ENCODE data around the gene RUFY2. TPM values are rescaled to one million over a fixed set of nuclear protein-coding genes. Genes with fewer than 3 reads are reported as not detected.

The RUFY2 gene
- total and polyA plus RNA-seq, 4 donors: 1.6 to 11.2 (median 7.7) TPM

DNA sequence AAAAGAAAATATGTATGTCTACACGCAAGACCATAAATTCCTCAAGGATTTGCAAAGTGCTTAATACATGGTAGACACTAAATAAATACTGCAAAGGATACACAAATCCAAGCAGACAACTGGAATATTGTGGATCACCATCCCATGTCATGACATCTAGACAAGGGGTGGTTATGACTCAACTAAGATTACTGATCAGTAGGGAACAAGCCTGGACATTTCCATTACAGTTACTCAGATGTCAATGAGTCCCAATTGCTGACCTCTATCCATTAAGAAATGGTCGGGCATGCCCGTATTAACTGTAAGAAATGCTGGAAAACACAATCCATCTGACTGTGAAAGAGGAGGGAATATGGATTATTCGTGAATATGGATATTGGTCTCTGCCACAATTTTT, 27.6 kb upstream of the RUFY2 start:
- 99% methylated on average over 4 of the region's 4 CpGs for WGBS
- H3K9ac ChIP-seq (ENCODE audit: low read depth in 1 of 2, low read length in 2 of 2): no peak overlapping the region
- H3K9me3 ChIP-seq (ENCODE audit: control insufficient read depth in 4 of 4, low read length in 3 of 4): no peaks in the 10 kb centered on the region
- DNase-seq (ENCODE audit: low spot score): no peak
- TF ChIP-seq RXRA (IDR thresholded peaks at IDR 0.05) (no peak), GABPA (IDR thresholded peaks at IDR 0.05 in 1 of 2, conservative IDR thresholded peaks at IDR 0.05 in 1 of 2) (no peak), TAF1 (conservative IDR thresholded peaks at IDR 0.05) (no peak), MAX (IDR thresholded peaks at IDR 0.05) (no peak), ATF3 (IDR thresholded peaks at IDR 0.05) (no peak)
- no peak overlapping the region for H3K4me3 ChIP-seq (ENCODE audit: low read depth in 1 of 3, low read length in 3 of 3)
- H3K4me1 ChIP-seq (ENCODE audit: control insufficient read depth in 4 of 4, insufficient read depth in 4 of 4, low read length in 3 of 4): no peaks in the 10 kb centered on the region
- no peaks in the 10 kb centered on the region for H3K27me3 ChIP-seq (ENCODE audit: control insufficient read depth in 4 of 4, insufficient read depth in 4 of 4, low read length in 3 of 4)
- peaks cover 0 to 3% (median 1%) of the 10 kb centered on the region in 4 donors for H3K36me3 ChIP-seq (ENCODE audit: control insufficient read depth in 4 of 4, insufficient read depth in 3 of 4, low read depth in 1 of 4, low read length in 3 of 4)
- no peak overlapping the region for H3K27ac ChIP-seq (ENCODE audit: low read depth in 1 of 2, low read length in 2 of 2)

- Histone ChIP-seq H3K4me1 (ENCODE audit: control insufficient read depth in 4 of 4, insufficient read depth in 4 of 4, low read length in 3 of 4) (no peaks in the 10 kb centered on the region), H3K36me3 (ENCODE audit: control insufficient read depth in 4 of 4, insufficient read depth in 3 of 4, low read depth in 1 of 4, low read length in 3 of 4) (no peaks in the 10 kb centered on the region), H3K27me3 (ENCODE audit: control insufficient read depth in 4 of 4, insufficient read depth in 4 of 4, low read length in 3 of 4) (no peaks in the 10 kb centered on the region), H3K9me3 (ENCODE audit: control insufficient read depth in 4 of 4, low read length in 3 of 4) (no peaks in the 10 kb centered on the region), H3K4me3 (ENCODE audit: low read depth in 1 of 3, low read length in 3 of 3) (no peak overlapping the region), H3K27ac (ENCODE audit: low read depth in 1 of 2, low read length in 2 of 2) (no peak overlapping the region), H3K9ac (ENCODE audit: low read depth in 1 of 2, low read length in 2 of 2) (no peak overlapping the region)
- no peak for TF ChIP-seq TAF1 (conservative IDR thresholded peaks at IDR 0.05)
- no peak for DNase-seq (ENCODE audit: low spot score)
- 94% methylated on average over 5 of the region's 5 CpGs for WGBS
These were observed 21.5 kb upstream of the RUFY2 start for GRCh38 chr10:68428396-68429104.

- 90% methylated on average over 20 of the region's 20 CpGs for WGBS
- no peak for DNase-seq (ENCODE audit: low spot score)
- Histone ChIP-seq H3K9ac (ENCODE audit: low read depth in 1 of 2, low read length in 2 of 2) (no peak overlapping the region), H3K4me3 (ENCODE audit: low read depth in 1 of 3, low read length in 3 of 3) (no peak overlapping the region), H3K27me3 (ENCODE audit: control insufficient read depth in 4 of 4, insufficient read depth in 4 of 4, low read length in 3 of 4) (no peaks in the 10 kb centered on the region), H3K4me1 (ENCODE audit: control insufficient read depth in 4 of 4, insufficient read depth in 4 of 4, low read length in 3 of 4) (no peaks in the 10 kb centered on the region), H3K27ac (ENCODE audit: low read depth in 1 of 2, low read length in 2 of 2) (no peak overlapping the region), H3K9me3 (ENCODE audit: control insufficient read depth in 4 of 4, low read length in 3 of 4) (no peaks in the 10 kb centered on the region), H3K36me3 (ENCODE audit: control insufficient read depth in 4 of 4, insufficient read depth in 3 of 4, low read depth in 1 of 4, low read length in 3 of 4) (no peaks in the 10 kb centered on the region)
- TF ChIP-seq HNF4A (conservative IDR thresholded peaks at IDR 0.05) (no peak), RAD21 (IDR thresholded peaks at IDR 0.05) (no peak), GABPA (IDR thresholded peaks at IDR 0.05 in 1 of 2, conservative IDR thresholded peaks at IDR 0.05 in 1 of 2) (no peak), NR2F2 (IDR thresholded peaks at IDR 0.05) (no peak), TAF1 (conservative IDR thresholded peaks at IDR 0.05) (no peak)
These were observed 17.5 kb upstream of the RUFY2 start for GRCh38 chr10:68424454-68425014.

DNA sequence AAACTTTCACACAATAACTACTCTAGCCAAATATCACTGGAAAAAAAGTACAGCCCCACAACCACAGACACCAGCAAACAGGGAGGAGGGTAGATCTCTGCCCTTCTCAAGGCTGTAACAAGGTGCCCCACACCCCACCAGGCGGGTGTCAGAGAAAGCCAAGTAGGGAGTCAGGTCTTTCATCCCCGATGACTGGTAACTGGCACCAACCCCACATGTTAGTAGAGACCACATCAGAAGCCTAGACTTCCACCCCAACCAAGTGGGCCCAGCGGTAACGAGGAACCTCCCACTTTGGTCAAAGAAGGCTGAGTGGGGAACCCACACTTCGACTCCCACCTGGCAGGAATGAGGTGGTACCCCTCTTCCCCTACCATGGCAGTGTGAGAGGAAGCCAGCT, 16.4 kb upstream of the RUFY2 start:
- Histone ChIP-seq H3K27me3 (ENCODE audit: control insufficient read depth in 4 of 4, insufficient read depth in 4 of 4, low read length in 3 of 4) (no peaks in the 10 kb centered on the region), H3K9me3 (ENCODE audit: control insufficient read depth in 4 of 4, low read length in 3 of 4) (no peaks in the 10 kb centered on the region), H3K4me3 (ENCODE audit: low read depth in 1 of 3, low read length in 3 of 3) (no peak overlapping the region), H3K4me1 (ENCODE audit: control insufficient read depth in 4 of 4, insufficient read depth in 4 of 4, low read length in 3 of 4) (no peaks in the 10 kb centered on the region), H3K9ac (ENCODE audit: low read depth in 1 of 2, low read length in 2 of 2) (no peak overlapping the region), H3K36me3 (ENCODE audit: control insufficient read depth in 4 of 4, insufficient read depth in 3 of 4, low read depth in 1 of 4, low read length in 3 of 4) (no peaks in the 10 kb centered on the region), H3K27ac (ENCODE audit: low read depth in 1 of 2, low read length in 2 of 2) (no peak overlapping the region)
- DNase-seq (ENCODE audit: low spot score): no peak
- WGBS: 91% methylated on average over 5 of the region's 5 CpGs
- TF ChIP-seq ZBTB33 (IDR thresholded peaks at IDR 0.05) (no peak), FOXA2 (IDR thresholded peaks at IDR 0.05) (no peak), HNF4A (conservative IDR thresholded peaks at IDR 0.05) (no peak), ATF3 (IDR thresholded peaks at IDR 0.05) (no peak), JUND (IDR thresholded peaks at IDR 0.05) (no peak), TAF1 (conservative IDR thresholded peaks at IDR 0.05) (no peak), RXRA (IDR thresholded peaks at IDR 0.05) (no peak), YY1 (IDR thresholded peaks at IDR 0.05) (no peak), CTCF (IDR thresholded peaks at IDR 0.05; ENCODE audit: low read depth, low read length, missing input control) (no peak)

Measured in liver (tissue), 9 donors.